Stomach smooth muscle (tissue), 2 donors: Measurements from ENCODE around the gene PARVA.
"Not testable (repeated sequence)": the region's sequence is repeated elsewhere in the genome, so short reads cannot be mapped to it uniquely, and the experiment has no call there.

Experiments used
- H3K27ac ChIP-seq: one replicate; pipeline ENCODE4 v1.7.0; 2013; ENCODE audit warnings: mild to moderate bottlenecking, low read length, inconsistent platforms
- H3K27me3 ChIP-seq, 2 donors: one replicate each; pipeline ENCODE4 v1.7.0; 2013; ENCODE audit warnings: low read length in 2 of 2; ENCODE audit not compliant: insufficient read depth in 2 of 2, control insufficient read depth in 1 of 2
- H3K36me3 ChIP-seq, 2 donors: one replicate each; pipeline ENCODE4 v1.7.0; 2013; ENCODE audit warnings: low read length in 2 of 2; ENCODE audit not compliant: control insufficient read depth in 2 of 2, insufficient read depth in 2 of 2
- H3K4me1 ChIP-seq: one replicate; pipeline ENCODE4 v1.7.0; 2013; ENCODE audit warnings: low read length; ENCODE audit not compliant: control insufficient read depth, insufficient read depth
- H3K4me3 ChIP-seq, 2 donors: one replicate each; pipeline ENCODE4 v1.7.0; 2013; ENCODE audit warnings: low read length in 2 of 2
- H3K9ac ChIP-seq, 2 donors: one replicate each; pipeline ENCODE4 v1.7.0; 2013; ENCODE audit warnings: low read length in 2 of 2, mild to moderate bottlenecking in 1 of 2
- H3K9me3 ChIP-seq, 2 donors: one replicate each; pipeline ENCODE4 v1.7.0; 2013; ENCODE audit warnings: low read length in 2 of 2; ENCODE audit not compliant: control insufficient read depth in 2 of 2
- donor health status: healthy.
- donor health status: Pancreatic carcinoma.

Gene PARVA

GRCh38 chr11:12358302-12359188, 18.8 kb upstream of the PARVA start:
- H3K27ac ChIP-seq = no peak overlapping the region
- H3K9me3 ChIP-seq = no peaks in the 10 kb centered on the region
- H3K36me3 ChIP-seq = no peaks in the 10 kb centered on the region
- no peak overlapping the region for H3K4me3 ChIP-seq
- no peak overlapping the region for H3K9ac ChIP-seq
- no peaks in the 10 kb centered on the region for H3K27me3 ChIP-seq
- no peaks in the 10 kb centered on the region for H3K4me1 ChIP-seq

GRCh38 chr11:12359761-12360160, 17.6 kb upstream of the PARVA start:
- no peak overlapping the region for H3K4me3 ChIP-seq
- no peak overlapping the region for H3K9ac ChIP-seq
- no peaks in the 10 kb centered on the region for H3K9me3 ChIP-seq
- H3K36me3 ChIP-seq = no peaks in the 10 kb centered on the region
- no peak overlapping the region for H3K27ac ChIP-seq
- no peaks in the 10 kb centered on the region for H3K27me3 ChIP-seq
- H3K4me1 ChIP-seq = no peaks in the 10 kb centered on the region

- Histone ChIP-seq H3K9me3 (no peaks in the 10 kb centered on the region), H3K4me3 (no peak overlapping the region), H3K36me3 (no peaks in the 10 kb centered on the region), H3K27me3 (no peaks in the 10 kb centered on the region), H3K27ac (no peak overlapping the region), H3K9ac (no peak overlapping the region), H3K4me1 (no peaks in the 10 kb centered on the region)
Measured at GRCh38 chr11:12361682-12362081, 15.7 kb upstream of the PARVA start.

- no peak overlapping the region for H3K27ac ChIP-seq
- no peaks in the 10 kb centered on the region for H3K4me1 ChIP-seq
- no peaks in the 10 kb centered on the region for H3K9me3 ChIP-seq
- no peaks in the 10 kb centered on the region for H3K27me3 ChIP-seq
- no peak overlapping the region for H3K9ac ChIP-seq
- H3K36me3 ChIP-seq = no peaks in the 10 kb centered on the region
- H3K4me3 ChIP-seq = no peak overlapping the region
Measured at GRCh38 chr11:12362857-12363256, 14.5 kb upstream of the PARVA start.

- Histone ChIP-seq H3K27me3 (no peaks in the 10 kb centered on the region), H3K9me3 (no peaks in the 10 kb centered on the region), H3K36me3 (no peaks in the 10 kb centered on the region), H3K4me1 (no peaks in the 10 kb centered on the region), H3K4me3 (no peak overlapping the region), H3K9ac (no peak overlapping the region), H3K27ac (no peak overlapping the region)
Measured at GRCh38 chr11:12363373-12363772, 14.0 kb upstream of the PARVA start.

- not testable (repeated sequence) for H3K9me3 ChIP-seq, H3K36me3 ChIP-seq, H3K27ac ChIP-seq, H3K27me3 ChIP-seq, H3K4me3 ChIP-seq, H3K4me1 ChIP-seq, H3K9ac ChIP-seq
Measured at GRCh38 chr11:12365965-12366575, 11.3 kb upstream of the PARVA start.

- not testable (repeated sequence) for H3K4me1 ChIP-seq, H3K27me3 ChIP-seq, H3K27ac ChIP-seq, H3K9ac ChIP-seq, H3K9me3 ChIP-seq, H3K36me3 ChIP-seq, H3K4me3 ChIP-seq
Measured at GRCh38 chr11:12367057-12367456, 10.3 kb upstream of the PARVA start.

GRCh38 chr11:12372111-12372510, 5.3 kb upstream of the PARVA start:
- no peaks in the 10 kb centered on the region for H3K27me3 ChIP-seq
- no peaks in the 10 kb centered on the region for H3K36me3 ChIP-seq
- no peaks in the 10 kb centered on the region for H3K9me3 ChIP-seq
- H3K9ac ChIP-seq = no peak overlapping the region
- H3K4me1 ChIP-seq = peaks cover 10% of the 10 kb centered on the region
- no peak overlapping the region for H3K4me3 ChIP-seq
- H3K27ac ChIP-seq = no peak overlapping the region

GRCh38 chr11:12375720-12376119, 1.7 kb upstream of the PARVA start:
- Histone ChIP-seq H3K9me3 (no peaks in the 10 kb centered on the region), H3K27me3 (no peaks in the 10 kb centered on the region), H3K36me3 (no peaks in the 10 kb centered on the region), H3K4me1 (peaks cover 26% of the 10 kb centered on the region), H3K9ac (no peak overlapping the region), H3K4me3 (no peak overlapping the region), H3K27ac (peak overlapping the region; percentile 96)

- Histone ChIP-seq H3K36me3 (peaks cover 3 to 6% of the 10 kb centered on the region in 2 donors), H3K9ac (peak overlapping the region; percentile 78 to 92), H3K27me3 (no peaks in the 10 kb centered on the region), H3K9me3 (no peaks in the 10 kb centered on the region), H3K4me1 (peaks cover 31% of the 10 kb centered on the region), H3K27ac (peak overlapping the region; percentile 96), H3K4me3 (peak overlapping the region; percentile 60 to 87)
Measured at GRCh38 chr11:12376259-12377081, 901 bp upstream of the PARVA start.
